Large intestine (tissue), 3 donors: ENCODE results near the gene DOC2B. TPM values are rescaled to one million over a fixed set of nuclear protein-coding genes. Genes with fewer than 3 reads are reported as not detected.
"Not testable (repeated sequence)": the region's sequence is repeated elsewhere in the genome, so short reads cannot be mapped to it uniquely, and the experiment has no call there.

ENCODE experiments used
- DNase-seq, 2 donors: peaks; one replicate each; pipeline versions ENCODE4 v3.0.0 to v3.0.0-alpha.2; 2013
- H3K27ac ChIP-seq: one replicate; pipeline ENCODE4 v1.5.1; 2013; ENCODE audit warnings: low read length
- H3K27me3 ChIP-seq: 2 replicates; pipeline ENCODE4 v1.6.1; 2013; ENCODE audit warnings: low read length; ENCODE audit not compliant: control insufficient read depth, insufficient read depth
- H3K36me3 ChIP-seq: 2 replicates; pipeline ENCODE4 v1.6.1; 2013; ENCODE audit warnings: low read length; ENCODE audit not compliant: control insufficient read depth, insufficient read depth
- H3K4me1 ChIP-seq: one replicate; pipeline ENCODE4 v1.6.1; 2013; ENCODE audit warnings: low read length; ENCODE audit not compliant: control insufficient read depth, insufficient read depth
- H3K4me3 ChIP-seq: one replicate; pipeline ENCODE4 v1.5.1; 2013; ENCODE audit warnings: low read length
- H3K9me3 ChIP-seq: one replicate; pipeline ENCODE4 v1.6.1; 2013; ENCODE audit warnings: mild to moderate bottlenecking, low read depth, low read length, moderate library complexity; ENCODE audit not compliant: control insufficient read depth
- WGBS: methylation state at CpG from one replicate; pipeline ENCODE4 v1.1.5; 2013; ENCODE audit warnings: low lambda C conversion rate; ENCODE audit not compliant: insufficient coverage; 5-methylcytosine and 5-hydroxymethylcytosine counted together
- polyA plus RNA-seq: library from polyadenylated mRNA; unstranded; fragments of 120-200 nt; gene quantifications from one replicate; pipeline ENCODE4 v1.2.1, GENCODE V29; 2013

Gene DOC2B
- polyA plus RNA-seq, 1 donor = 7.0 TPM

DNA sequence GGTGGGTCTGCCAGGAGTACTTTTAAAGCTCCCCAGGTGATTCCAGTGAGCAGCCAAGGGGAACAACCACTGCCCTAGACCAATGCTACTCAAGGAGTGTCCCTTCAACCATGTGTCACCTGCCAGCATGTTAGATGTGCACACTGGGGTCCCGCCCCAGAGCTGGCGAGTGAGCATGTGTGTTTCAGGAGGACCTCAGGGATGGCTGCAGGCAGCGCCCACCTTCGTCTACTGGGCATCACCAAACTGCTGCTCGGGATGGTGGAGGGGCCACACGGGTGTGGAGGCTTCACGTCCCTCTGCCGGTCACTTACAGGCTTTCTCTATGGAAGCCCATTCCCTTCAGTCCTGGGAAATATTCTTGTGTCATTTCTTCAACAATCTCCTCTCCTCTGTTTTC is 29.0 kb upstream of the DOC2B start:
- Histone ChIP-seq H3K36me3 (peaks cover 14% of the 10 kb centered on the region), H3K27me3 (no peaks in the 10 kb centered on the region), H3K27ac (no peak overlapping the region), H3K4me3 (no peak overlapping the region), H3K9me3 (peaks cover 8% of the 10 kb centered on the region), H3K4me1 (peaks cover 6% of the 10 kb centered on the region)
- 100% methylated on average over 1 of the region's 8 CpGs for WGBS
- no peak for DNase-seq

DNA sequence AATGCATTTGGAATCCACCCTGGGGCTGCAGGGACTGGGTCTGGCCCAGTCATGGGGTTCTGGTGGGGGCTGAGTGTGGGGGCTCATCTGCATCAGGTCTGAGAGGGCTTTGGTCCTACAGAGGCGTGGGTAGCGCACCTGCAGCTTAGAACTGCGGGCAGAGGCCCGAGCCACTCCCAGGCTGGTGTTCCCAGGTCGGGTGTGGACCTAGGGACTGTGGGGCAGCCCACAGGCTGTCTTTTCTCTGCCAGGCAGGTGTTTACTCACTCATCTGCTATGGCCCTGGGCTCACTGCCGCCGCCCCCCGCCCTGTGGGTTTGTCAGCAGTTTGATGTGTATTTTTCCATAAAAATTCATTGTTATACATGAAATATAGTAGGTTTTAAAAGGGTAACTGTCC is 27.0 kb upstream of the DOC2B start:
- Histone ChIP-seq H3K27ac (no peak overlapping the region), H3K4me1 (no peaks in the 10 kb centered on the region), H3K9me3 (peaks cover 8% of the 10 kb centered on the region), H3K27me3 (peaks cover 3% of the 10 kb centered on the region), H3K36me3 (peaks cover 9% of the 10 kb centered on the region), H3K4me3 (no peak overlapping the region)
- no peak for DNase-seq
- WGBS = no CpG with 5 or more reads among the region's 8 CpGs

DNA sequence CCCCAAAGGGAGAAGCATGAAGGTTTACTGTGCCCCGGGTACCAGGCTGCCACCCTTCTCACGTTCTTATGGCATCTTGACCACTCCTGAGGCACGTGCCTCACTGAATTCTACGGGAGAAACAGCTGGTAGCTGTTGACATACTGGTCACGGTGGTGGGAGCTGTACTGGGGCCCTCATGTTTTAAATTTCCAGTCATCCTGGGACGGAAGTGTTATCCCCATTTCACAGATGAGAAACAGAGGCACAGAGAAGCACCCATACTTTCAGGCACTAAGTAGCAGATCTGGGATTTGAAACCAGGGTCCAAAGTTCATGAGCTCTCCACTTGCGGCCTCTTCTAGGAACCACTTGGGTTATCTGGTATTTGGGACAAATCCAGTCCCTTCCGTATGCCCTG is 26.3 kb upstream of the DOC2B start:
- no peaks in the 10 kb centered on the region for H3K4me1 ChIP-seq
- WGBS = no CpG with 5 or more reads among the region's 8 CpGs
- H3K9me3 ChIP-seq = peaks cover 8% of the 10 kb centered on the region
- no peak overlapping the region for H3K4me3 ChIP-seq
- peaks cover 3% of the 10 kb centered on the region for H3K27me3 ChIP-seq
- no peak overlapping the region for H3K27ac ChIP-seq
- no peak for DNase-seq
- peaks cover 8% of the 10 kb centered on the region for H3K36me3 ChIP-seq

DNA sequence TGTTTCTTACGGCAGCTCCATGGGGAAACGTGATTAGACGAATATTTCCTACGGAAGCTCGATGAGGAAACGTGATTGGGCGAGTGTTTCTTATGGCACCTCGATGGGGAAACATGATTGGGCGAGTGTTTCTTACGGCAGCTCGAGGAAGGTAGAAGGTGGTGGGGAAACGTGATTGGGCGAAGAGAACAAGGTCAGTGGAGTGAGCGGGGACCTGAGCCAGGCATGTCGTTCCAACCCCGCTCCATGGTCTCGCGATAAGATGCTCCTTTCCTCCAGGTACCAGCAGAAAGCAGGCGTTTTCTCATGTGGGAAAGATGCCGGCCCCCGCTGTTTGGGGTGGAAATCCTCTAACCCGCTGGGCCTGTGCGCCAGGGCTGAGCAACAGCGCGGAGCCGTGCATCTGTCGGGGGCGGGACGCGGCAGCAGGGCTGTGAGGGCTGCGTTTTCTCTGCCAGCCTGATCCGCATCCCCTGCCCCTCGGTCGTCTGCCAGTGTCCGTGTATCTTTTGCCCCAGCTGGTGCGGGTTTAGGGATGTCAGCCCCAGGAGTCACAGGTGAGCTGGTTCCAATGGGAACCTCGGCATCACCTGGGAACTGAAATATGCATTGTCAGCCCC is 25.6 kb upstream of the DOC2B start:
- WGBS = 100% methylated on average over 1 of the region's 37 CpGs
- H3K27me3 ChIP-seq = peaks cover 3% of the 10 kb centered on the region
- no peak overlapping the region for H3K4me3 ChIP-seq
- peaks cover 4% of the 10 kb centered on the region for H3K36me3 ChIP-seq
- no peak overlapping the region for H3K27ac ChIP-seq
- H3K4me1 ChIP-seq = no peaks in the 10 kb centered on the region
- DNase-seq = no peak
- peaks cover 8% of the 10 kb centered on the region for H3K9me3 ChIP-seq

DNA sequence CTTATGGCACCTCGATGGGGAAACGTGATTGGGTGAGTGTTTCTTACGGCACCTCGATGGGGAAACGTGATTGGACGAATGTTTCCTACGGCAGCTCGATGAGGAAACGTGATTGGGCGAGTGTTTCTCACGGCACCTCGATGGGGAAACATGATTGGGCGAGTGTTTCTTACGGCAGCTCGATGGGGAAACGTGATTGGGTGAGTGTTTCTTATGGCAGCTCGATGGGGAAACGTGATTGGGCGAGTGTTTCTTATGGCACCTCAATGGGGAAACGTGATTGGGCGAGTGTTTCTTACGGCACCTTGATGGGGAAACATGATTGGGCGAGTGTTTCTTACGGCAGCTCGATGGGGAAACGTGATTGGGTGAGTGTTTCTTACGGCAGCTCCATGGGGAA is 25.0 kb upstream of the DOC2B start:
- H3K9me3 ChIP-seq, H3K36me3 ChIP-seq, H3K4me1 ChIP-seq, H3K27me3 ChIP-seq, DNase-seq, H3K27ac ChIP-seq, H3K4me3 ChIP-seq: not testable (repeated sequence)
- 100% methylated on average over 11 of the region's 27 CpGs for WGBS

DNA sequence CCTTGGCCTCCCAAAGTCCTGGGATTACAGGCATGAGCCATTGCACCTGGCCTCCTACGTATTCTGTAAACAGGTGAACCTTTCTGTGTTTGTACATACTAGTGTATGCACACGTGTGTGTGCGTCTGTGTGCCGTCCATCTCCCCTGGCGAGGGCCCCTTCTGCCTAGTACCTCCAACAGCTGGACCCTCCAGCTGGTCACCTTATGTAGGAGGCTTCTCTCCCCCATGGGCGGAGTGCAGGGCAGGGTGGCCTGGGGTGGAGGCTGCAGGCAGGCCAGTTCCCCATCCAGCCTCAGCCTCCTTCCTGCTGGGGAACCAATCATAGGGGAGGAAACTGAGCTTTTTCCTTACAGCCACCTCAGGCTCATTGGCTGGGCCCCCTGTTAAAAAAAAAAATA is 24.4 kb upstream of the DOC2B start:
- H3K4me3 ChIP-seq = no peak overlapping the region
- no CpG with 5 or more reads among the region's 6 CpGs for WGBS
- peaks cover 8% of the 10 kb centered on the region for H3K9me3 ChIP-seq
- no peaks in the 10 kb centered on the region for H3K36me3 ChIP-seq
- no peak for DNase-seq
- H3K4me1 ChIP-seq = no peaks in the 10 kb centered on the region
- H3K27me3 ChIP-seq = peaks cover 4% of the 10 kb centered on the region
- H3K27ac ChIP-seq = no peak overlapping the region

DNA sequence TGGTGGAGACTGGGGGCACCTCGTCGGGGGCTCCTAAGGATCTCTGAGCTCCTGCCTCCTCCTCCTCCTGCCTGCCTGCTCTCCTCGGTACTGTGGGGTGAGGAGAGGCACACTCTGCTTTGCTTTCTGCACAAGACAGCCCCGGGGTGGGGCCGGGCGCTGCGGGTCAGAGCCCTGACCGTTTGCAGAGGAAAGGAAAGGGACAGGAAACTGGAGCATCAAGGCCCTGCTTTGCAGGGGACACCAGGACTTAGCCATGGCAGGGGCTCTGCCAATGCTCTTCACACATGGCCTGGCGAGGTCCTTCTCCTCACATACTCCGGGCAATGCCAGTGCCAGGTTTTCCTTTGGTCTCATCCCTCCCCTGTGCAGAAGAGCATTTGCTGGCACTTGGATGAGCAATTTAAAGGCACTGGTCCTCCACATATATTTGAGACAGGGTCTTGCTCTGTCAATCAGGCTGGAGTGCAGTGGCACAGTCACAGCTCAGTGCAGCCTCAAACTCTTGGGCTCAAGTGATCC is 23.8 kb upstream of the DOC2B start:
- no peaks in the 10 kb centered on the region for H3K36me3 ChIP-seq
- peaks cover 8% of the 10 kb centered on the region for H3K9me3 ChIP-seq
- peaks cover 9% of the 10 kb centered on the region for H3K27me3 ChIP-seq
- DNase-seq = no peak
- no peaks in the 10 kb centered on the region for H3K4me1 ChIP-seq
- no peak overlapping the region for H3K27ac ChIP-seq
- no peak overlapping the region for H3K4me3 ChIP-seq
- WGBS = no CpG with 5 or more reads among the region's 10 CpGs

DNA sequence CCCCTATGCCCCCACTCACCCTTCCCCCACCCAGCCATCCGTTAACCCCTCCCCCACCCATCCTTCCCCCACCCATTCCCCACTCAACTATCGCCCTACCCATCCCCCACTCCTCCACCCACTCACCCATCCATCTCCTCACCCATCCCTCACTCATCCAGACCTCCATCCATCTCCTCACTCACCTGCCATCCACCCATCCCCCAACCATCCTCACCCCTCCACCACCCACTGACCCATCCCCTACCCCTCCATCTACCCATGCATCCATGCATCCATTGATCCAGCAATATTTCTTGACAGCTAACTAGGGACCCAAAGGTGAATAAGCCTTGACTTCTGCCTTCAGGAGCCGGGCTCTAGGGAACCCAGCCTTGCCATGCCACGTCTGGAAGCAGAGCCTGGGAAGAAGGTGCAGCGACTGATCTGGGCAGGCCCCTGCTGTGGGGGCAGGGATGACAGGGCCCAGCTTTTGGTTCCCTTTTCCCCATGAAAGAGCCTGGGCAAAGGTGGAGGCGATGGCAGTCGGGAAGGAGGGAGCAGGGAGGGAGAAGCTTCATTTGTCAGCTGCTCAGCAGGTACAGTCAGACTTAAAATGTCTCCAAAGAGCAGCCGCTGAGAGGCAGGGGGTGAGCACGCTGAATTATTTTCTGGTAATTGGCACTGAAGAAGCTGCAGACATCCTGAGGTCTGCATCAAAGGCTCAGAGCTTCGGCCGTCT is 23.1 kb upstream of the DOC2B start:
- DNase-seq = no peak
- no peak overlapping the region for H3K27ac ChIP-seq
- WGBS = no CpG with 5 or more reads among the region's 11 CpGs
- peaks cover 8% of the 10 kb centered on the region for H3K9me3 ChIP-seq
- H3K27me3 ChIP-seq = peaks cover 15% of the 10 kb centered on the region
- no peak overlapping the region for H3K4me3 ChIP-seq
- H3K4me1 ChIP-seq = no peaks in the 10 kb centered on the region
- H3K36me3 ChIP-seq = no peaks in the 10 kb centered on the region

DNA sequence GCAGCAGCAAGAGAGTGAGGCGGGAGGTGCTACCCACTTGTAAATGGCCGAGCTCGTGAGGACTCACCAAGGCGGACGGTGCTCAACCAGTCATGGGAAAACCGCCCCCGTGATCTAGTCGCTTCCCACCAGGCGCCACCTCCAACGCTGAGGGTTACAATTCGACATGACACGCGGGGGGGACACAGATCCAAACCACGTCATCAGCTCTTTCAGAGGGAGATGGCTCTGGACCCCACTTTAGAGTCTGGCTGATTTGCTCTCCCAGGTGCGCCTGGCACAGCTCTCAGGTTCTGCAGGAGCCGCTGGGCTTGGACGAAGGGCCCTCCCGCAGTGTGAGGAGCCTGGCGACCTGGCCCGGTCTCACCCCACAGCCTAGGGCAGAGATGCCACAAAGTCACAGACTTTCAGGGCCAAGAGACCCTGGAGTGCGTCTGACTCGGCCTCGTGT is 21.1 kb upstream of the DOC2B start:
- Histone ChIP-seq H3K27me3 (peaks cover 20% of the 10 kb centered on the region), H3K4me3 (no peak overlapping the region), H3K4me1 (no peaks in the 10 kb centered on the region), H3K9me3 (peaks cover 10% of the 10 kb centered on the region), H3K36me3 (no peaks in the 10 kb centered on the region), H3K27ac (no peak overlapping the region)
- DNase-seq = no peak
- WGBS = no CpG with 5 or more reads among the region's 23 CpGs

DNA sequence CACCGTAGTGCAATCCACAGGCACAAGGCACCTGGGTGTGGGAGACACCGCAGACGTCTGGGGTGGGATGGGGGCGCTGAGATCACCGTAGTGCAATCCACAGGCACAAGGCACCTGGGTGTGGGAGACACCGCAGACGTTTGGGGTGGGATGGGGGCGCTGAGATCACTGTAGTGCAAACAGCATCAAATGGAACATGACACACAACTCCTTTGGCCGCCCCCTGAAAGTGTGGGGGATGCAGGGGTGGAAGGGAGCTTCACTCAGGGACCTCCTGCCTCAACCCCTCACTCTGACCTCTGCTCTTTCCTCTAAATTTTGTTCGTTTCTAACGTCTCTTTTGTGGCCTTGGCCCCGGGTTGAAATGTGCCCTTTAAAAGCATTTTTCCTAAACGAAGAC is 20.3 kb upstream of the DOC2B start:
- not testable (repeated sequence) for H3K27ac ChIP-seq, DNase-seq, H3K4me1 ChIP-seq, H3K9me3 ChIP-seq, H3K4me3 ChIP-seq, H3K36me3 ChIP-seq
- peaks cover 20% of the 10 kb centered on the region for H3K27me3 ChIP-seq
- WGBS = 60% methylated on average over 1 of the region's 13 CpGs
